A673 (cell line): ENCODE measurements around the gene FAM3B.

ENCODE experiments used
- CTCF ChIP-seq: fragments of 300-800, 200-600 bp; sonication (generic); conservative IDR thresholded peaks from 2 replicates; pipeline ENCODE4 v1.5.1; 2017; ENCODE audit warnings: low read depth, mild to moderate bottlenecking, antibody characterized with exemption, low read length, moderate library complexity, mixed read lengths
- EZH2 ChIP-seq: fragments of 200-600 bp; sonication (generic); IDR thresholded peaks from 2 replicates; pipeline ENCODE4 v1.6.1; 2017; ENCODE audit warnings: borderline replicate concordance, low read depth, mild to moderate bottlenecking, mixed read lengths, antibody characterized with exemption, low read length; ENCODE audit not compliant: poor library complexity, severe bottlenecking

GRCh38 chr21:41379901-41380300, 63.3 kb downstream of the FAM3B start:
- TF ChIP-seq CTCF (no peak), EZH2 (no peak)
